ENCODE results near the gene VPS50. TPM values are rescaled to one million over a fixed set of nuclear protein-coding genes. Genes with fewer than 3 reads are reported as not detected.
"Not testable (repeated sequence)": the region's sequence is repeated elsewhere in the genome, so short reads cannot be mapped to it uniquely, and the experiment has no call there.

Gene VPS50
- total and polyA plus RNA-seq, 8 donors, result 2.3 to 48.5 (median 6.3) TPM

- no peaks in the 10 kb centered on the region for H3K27me3 ChIP-seq
- H3K9me3 ChIP-seq, result no peaks in the 10 kb centered on the region
- no peak for DNase-seq
- peaks cover 10 to 72% (median 41%) of the 10 kb centered on the region in 4 donors for H3K36me3 ChIP-seq
- H3K4me3 ChIP-seq, result no peak overlapping the region
- TF ChIP-seq EP300 (IDR thresholded peaks at IDR 0.05) (no peak), POLR2A (IDR thresholded peaks at IDR 0.05) (no peak), CTCF (IDR thresholded peaks at IDR 0.05) (no peak), POLR2AphosphoS5 (IDR thresholded peaks at IDR 0.05) (no peak)
- no peak overlapping the region for H3K27ac ChIP-seq
- intact Hi-C loops (cut with DNase I; ENCODE audit: low total_unique reads), result no loop called here
- 68 to 93% (median 87%) methylated on average over 2 of the region's 2 CpGs for WGBS, 5 donors
- no peaks in the 10 kb centered on the region for H3K4me1 ChIP-seq
Observed at GRCh38 chr7:93337052-93337451, 104.9 kb downstream of the VPS50 start.

GRCh38 chr7:93342178-93342577 lies 110.0 kb downstream of the VPS50 start:
- H3K9me3 ChIP-seq; H3K27me3 ChIP-seq; H3K4me3 ChIP-seq; intact Hi-C loops (cut with DNase I; ENCODE audit: low total_unique reads); H3K4me1 ChIP-seq; DNase-seq; H3K27ac ChIP-seq: not testable (repeated sequence)
- peaks cover 12 to 46% (median 31%) of the 10 kb centered on the region in 4 donors for H3K36me3 ChIP-seq
- WGBS, 5 donors, result 87 to 100% (median 94%) methylated on average over 6 to 13 of the region's 13 CpGs

- TF ChIP-seq POLR2A (IDR thresholded peaks at IDR 0.05) (no peak), CTCF (IDR thresholded peaks at IDR 0.05) (no peak), POLR2AphosphoS5 (IDR thresholded peaks at IDR 0.05) (no peak), EP300 (IDR thresholded peaks at IDR 0.05) (no peak)
- DNase-seq, result no peak
- no peaks in the 10 kb centered on the region for H3K27me3 ChIP-seq
- H3K9me3 ChIP-seq, result no peaks in the 10 kb centered on the region
- H3K27ac ChIP-seq, result no peak overlapping the region
- WGBS, 5 donors, result 88 to 93% (median 90%) methylated on average over 2 of the region's 2 CpGs
- no peak overlapping the region for H3K4me3 ChIP-seq
- no peaks in the 10 kb centered on the region for H3K4me1 ChIP-seq
- intact Hi-C loops (cut with DNase I; ENCODE audit: low total_unique reads), result no loop called here
- H3K36me3 ChIP-seq, result peaks cover 0 to 45% (median 40%) of the 10 kb centered on the region in 4 donors
Observed at GRCh38 chr7:93350338-93350737, 118.2 kb downstream of the VPS50 start.

- Histone ChIP-seq H3K9me3 (no peaks in the 10 kb centered on the region), H3K4me1 (no peaks in the 10 kb centered on the region), H3K27ac (no peak overlapping the region), H3K36me3 (peaks cover 0 to 69% (median 62%) of the 10 kb centered on the region in 4 donors), H3K4me3 (no peak overlapping the region), H3K27me3 (no peaks in the 10 kb centered on the region)
- no peak for DNase-seq
- WGBS, 5 donors, result 82 to 94% (median 90%) methylated on average over 2 of the region's 2 CpGs
- no peak for TF ChIP-seq POLR2A (IDR thresholded peaks at IDR 0.05)
- TF ChIP-seq EP300 (IDR thresholded peaks at IDR 0.05), result no peak
- intact Hi-C loops (cut with DNase I; ENCODE audit: low total_unique reads), result no loop called here
Observed at GRCh38 chr7:93352881-93353280, 120.7 kb downstream of the VPS50 start.

GRCh38 chr7:93354815-93355214 lies 122.6 kb downstream of the VPS50 start:
- intact Hi-C loops (cut with DNase I; ENCODE audit: low total_unique reads), result no loop called here
- H3K9me3 ChIP-seq, result no peaks in the 10 kb centered on the region
- no peak for TF ChIP-seq POLR2AphosphoS5 (IDR thresholded peaks at IDR 0.05)
- TF ChIP-seq POLR2A (IDR thresholded peaks at IDR 0.05), result no peak
- TF ChIP-seq CTCF (IDR thresholded peaks at IDR 0.05), result no peak
- no peak for TF ChIP-seq EP300 (IDR thresholded peaks at IDR 0.05)
- H3K4me3 ChIP-seq, result no peak overlapping the region
- no peak for DNase-seq
- H3K27me3 ChIP-seq, result no peaks in the 10 kb centered on the region
- no peak overlapping the region for H3K27ac ChIP-seq
- WGBS, 5 donors, result 92 to 97% (median 94%) methylated on average over 4 of the region's 4 CpGs
- no peaks in the 10 kb centered on the region for H3K4me1 ChIP-seq
- H3K36me3 ChIP-seq, result peaks cover 0 to 77% (median 67%) of the 10 kb centered on the region in 4 donors

Measured in stomach (tissue), 9 donors.